Fibroblast of peridontal ligament (primary cell): ENCODE measurements around the gene CUBN.
"Not testable (repeated sequence)": the region's sequence is repeated elsewhere in the genome, so short reads cannot be mapped to it uniquely, and the experiment has no call there.

Source experiments
- DNase-seq: peaks from one replicate; pipeline ENCODE4 v3.0.0-alpha.2; 2010; ENCODE audit errors: extremely low read depth

CUBN gene

GRCh38 chr10:16870331-16870730, 259.3 kb downstream of the CUBN start:
- DNase-seq = peak; percentile 58

GRCh38 chr10:16867990-16868389, 261.6 kb downstream of the CUBN start:
- DNase-seq = no peak

- peak; percentile 80 for DNase-seq
Observed at GRCh38 chr10:16867556-16867955, 262.1 kb downstream of the CUBN start.

GRCh38 chr10:16866541-16867275, 262.9 kb downstream of the CUBN start:
- DNase-seq = no peak

- no peak for DNase-seq
Observed at GRCh38 chr10:16865766-16866165, 263.8 kb downstream of the CUBN start.

- DNase-seq = no peak
Observed at GRCh38 chr10:16863766-16864165, 265.8 kb downstream of the CUBN start.

- no peak for DNase-seq
Observed at GRCh38 chr10:16857419-16857818, 272.2 kb downstream of the CUBN start.

GRCh38 chr10:16856567-16856966, 273.0 kb downstream of the CUBN start:
- no peak for DNase-seq

GRCh38 chr10:16856092-16856491, 273.5 kb downstream of the CUBN start:
- no peak for DNase-seq

- no peak for DNase-seq
Observed at GRCh38 chr10:16854623-16855022, 275.0 kb downstream of the CUBN start.

- no peak for DNase-seq
Observed at GRCh38 chr10:16853809-16854208, 275.8 kb downstream of the CUBN start.

- peak; percentile 73 for DNase-seq
Observed at GRCh38 chr10:16853201-16853600, 276.4 kb downstream of the CUBN start.

- no peak for DNase-seq
Observed at GRCh38 chr10:16852624-16853023, 277.0 kb downstream of the CUBN start.

- no peak for DNase-seq
Observed at GRCh38 chr10:16848562-16849154, 281.0 kb downstream of the CUBN start.

GRCh38 chr10:16847644-16848043, 282.0 kb downstream of the CUBN start:
- DNase-seq = peak; percentile 87

GRCh38 chr10:16845248-16845647, 284.4 kb downstream of the CUBN start:
- peak; percentile 89 for DNase-seq

- peak; percentile 98 for DNase-seq
Observed at GRCh38 chr10:16843252-16843870, 286.2 kb downstream of the CUBN start.

- no peak for DNase-seq
Observed at GRCh38 chr10:16835228-16835627, 294.4 kb downstream of the CUBN start.

- peak; percentile 97 for DNase-seq
Observed at GRCh38 chr10:16832351-16833080, 297.1 kb downstream of the CUBN start.

- DNase-seq = peak; percentile 77
Observed at GRCh38 chr10:16828701-16829175, 300.9 kb downstream of the CUBN start.

GRCh38 chr10:16828114-16828568, 301.5 kb downstream of the CUBN start:
- peak; percentile 92 for DNase-seq

GRCh38 chr10:16827474-16827873, 302.1 kb downstream of the CUBN start:
- DNase-seq = not testable (repeated sequence)
